ENCODE measurements around the gene SKI.

DNA sequence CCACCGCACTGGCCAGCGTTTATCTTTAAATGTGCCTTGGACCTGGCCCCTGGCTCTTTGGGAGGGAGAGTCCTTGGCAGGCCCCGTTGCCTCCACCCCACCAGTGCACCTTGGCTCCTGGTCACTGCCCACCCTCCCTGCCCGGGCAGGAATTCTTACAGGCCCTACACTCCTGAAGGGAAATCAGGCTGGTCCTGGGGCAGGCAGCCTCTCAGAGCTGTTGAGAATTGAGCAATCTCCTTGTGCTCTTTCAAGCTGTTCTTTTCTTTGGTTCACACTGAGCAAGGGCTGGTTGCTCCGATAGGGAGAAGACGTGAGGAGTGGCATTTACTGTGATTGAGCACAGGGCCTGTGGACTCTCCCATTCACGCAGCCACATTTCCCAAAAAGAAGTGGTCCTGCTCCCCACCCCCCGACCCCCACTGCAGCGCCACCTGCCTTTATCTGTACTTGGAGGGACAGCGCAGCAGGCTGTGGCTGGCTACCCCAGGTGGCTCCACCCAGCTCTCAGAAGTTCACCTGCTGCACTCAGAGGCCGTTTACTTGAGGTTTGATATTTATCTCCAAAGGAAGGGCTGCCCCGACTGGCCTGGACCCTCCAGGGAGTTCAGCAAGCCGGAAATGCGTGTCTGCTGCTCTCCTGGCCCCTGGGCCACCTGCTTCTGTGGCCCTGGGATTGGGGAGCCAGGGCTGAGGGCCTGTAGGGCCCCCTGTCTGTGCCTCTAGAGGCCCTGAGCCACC lies 47.8 kb downstream of the SKI start:
- TF ChIP-seq CTCF (IDR thresholded peaks at IDR 0.05; ENCODE audit: insufficient read depth, low read depth, low read length) (no peak), EZH2 (IDR thresholded peaks at IDR 0.05; ENCODE audit: insufficient read depth, low read length) (no peak)

Data from astrocyte (in vitro differentiated cells and primary cell).